ENCODE results near the gene ERN1. TPM values are rescaled to one million over a fixed set of nuclear protein-coding genes. Genes with fewer than 3 reads are reported as not detected.
"Not testable (repeated sequence)": the region's sequence is repeated elsewhere in the genome, so short reads cannot be mapped to it uniquely, and the experiment has no call there.

ERN1 gene
- total RNA-seq, 1 donor = 14.7 TPM

- peak overlapping the region; percentile 54 for H3K4me3 ChIP-seq (ENCODE audit: low read depth, low read length)
- DNase-seq (ENCODE audit: low read depth) = peak; percentile 70
- TF ChIP-seq, protein P1, sequence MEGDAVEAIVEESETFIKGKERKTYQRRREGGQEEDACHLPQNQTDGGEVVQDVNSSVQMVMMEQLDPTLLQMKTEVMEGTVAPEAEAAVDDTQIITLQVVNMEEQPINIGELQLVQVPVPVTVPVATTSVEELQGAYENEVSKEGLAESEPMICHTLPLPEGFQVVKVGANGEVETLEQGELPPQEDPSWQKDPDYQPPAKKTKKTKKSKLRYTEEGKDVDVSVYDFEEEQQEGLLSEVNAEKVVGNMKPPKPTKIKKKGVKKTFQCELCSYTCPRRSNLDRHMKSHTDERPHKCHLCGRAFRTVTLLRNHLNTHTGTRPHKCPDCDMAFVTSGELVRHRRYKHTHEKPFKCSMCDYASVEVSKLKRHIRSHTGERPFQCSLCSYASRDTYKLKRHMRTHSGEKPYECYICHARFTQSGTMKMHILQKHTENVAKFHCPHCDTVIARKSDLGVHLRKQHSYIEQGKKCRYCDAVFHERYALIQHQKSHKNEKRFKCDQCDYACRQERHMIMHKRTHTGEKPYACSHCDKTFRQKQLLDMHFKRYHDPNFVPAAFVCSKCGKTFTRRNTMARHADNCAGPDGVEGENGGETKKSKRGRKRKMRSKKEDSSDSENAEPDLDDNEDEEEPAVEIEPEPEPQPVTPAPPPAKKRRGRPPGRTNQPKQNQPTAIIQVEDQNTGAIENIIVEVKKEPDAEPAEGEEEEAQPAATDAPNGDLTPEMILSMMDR (IDR thresholded peaks at IDR 0.05; ENCODE audit: insufficient read depth, low read depth, low read length) = peak; percentile 10
Measured at GRCh38 chr17:64130559-64131001, 636 bp upstream of the ERN1 start.

- TF ChIP-seq, protein P1 (IDR thresholded peaks at IDR 0.05; ENCODE audit: insufficient read depth, low read depth, low read length) = no peak
- no peak for DNase-seq (ENCODE audit: low read depth)
- H3K4me3 ChIP-seq (ENCODE audit: low read depth, low read length) = peak overlapping the region; percentile 82
Measured at GRCh38 chr17:64129515-64129764, 504 bp downstream of the ERN1 start.

GRCh38 chr17:64128787-64129514 lies 993 bp downstream of the ERN1 start:
- peak overlapping the region; percentile 82 for H3K4me3 ChIP-seq (ENCODE audit: low read depth, low read length)
- TF ChIP-seq, protein P1 (IDR thresholded peaks at IDR 0.05; ENCODE audit: insufficient read depth, low read depth, low read length) = no peak
- DNase-seq (ENCODE audit: low read depth) = peak; percentile 57

DNA sequence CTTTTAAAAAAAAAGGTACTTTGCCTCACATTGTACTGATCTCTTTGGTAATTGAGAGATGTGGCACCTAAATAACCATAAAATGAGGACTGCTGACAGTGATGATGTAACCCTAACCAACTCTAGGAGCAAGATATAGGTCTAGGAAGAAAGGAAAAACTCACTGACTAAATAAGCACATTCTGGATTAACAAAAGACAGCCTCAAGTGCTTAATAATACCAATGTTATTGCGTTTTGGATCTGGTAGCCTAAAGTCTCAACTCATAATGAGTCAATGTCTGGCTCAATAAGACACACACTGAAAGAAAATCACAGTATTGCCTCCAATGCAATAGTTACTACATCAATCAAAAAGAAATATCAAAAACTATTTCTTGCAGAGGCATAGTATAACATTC lies 3.0 kb downstream of the ERN1 start:
- H3K4me3 ChIP-seq (ENCODE audit: low read depth, low read length) = peak overlapping the region; percentile 23
- DNase-seq (ENCODE audit: low read depth) = peak; percentile 58
- TF ChIP-seq, protein P1 (IDR thresholded peaks at IDR 0.05; ENCODE audit: insufficient read depth, low read depth, low read length) = no peak

GRCh38 chr17:64125937-64126336 lies 4.0 kb downstream of the ERN1 start:
- TF ChIP-seq, protein P1 (IDR thresholded peaks at IDR 0.05; ENCODE audit: insufficient read depth, low read depth, low read length) = no peak
- DNase-seq (ENCODE audit: low read depth) = no peak
- no peak overlapping the region for H3K4me3 ChIP-seq (ENCODE audit: low read depth, low read length)

DNA sequence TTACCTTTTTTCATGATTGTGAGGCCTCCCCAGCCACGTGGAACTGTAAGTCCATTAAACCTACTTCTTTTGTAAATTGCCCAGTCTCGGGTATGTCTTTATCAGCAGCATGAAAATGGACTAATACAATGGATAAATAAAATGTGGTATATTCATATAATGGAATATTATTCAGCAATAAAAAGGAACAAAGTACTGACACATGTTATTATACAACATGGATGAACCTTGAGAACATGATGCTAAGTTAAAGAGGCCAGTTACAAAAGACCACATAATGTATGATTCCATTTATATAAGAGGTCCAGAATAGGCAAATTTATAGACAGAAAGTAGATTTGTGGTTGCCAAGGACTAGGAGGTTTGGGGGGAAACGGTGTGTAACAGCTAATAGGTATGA lies 5.3 kb downstream of the ERN1 start:
- no peak for DNase-seq (ENCODE audit: low read depth)
- no peak overlapping the region for H3K4me3 ChIP-seq (ENCODE audit: low read depth, low read length)
- TF ChIP-seq, protein P1 (IDR thresholded peaks at IDR 0.05; ENCODE audit: insufficient read depth, low read depth, low read length) = no peak

GRCh38 chr17:64123114-64123513 lies 6.8 kb downstream of the ERN1 start:
- H3K4me3 ChIP-seq (ENCODE audit: low read depth, low read length) = no peak overlapping the region
- no peak for DNase-seq (ENCODE audit: low read depth)
- TF ChIP-seq, protein P1 (IDR thresholded peaks at IDR 0.05; ENCODE audit: insufficient read depth, low read depth, low read length) = no peak

DNA sequence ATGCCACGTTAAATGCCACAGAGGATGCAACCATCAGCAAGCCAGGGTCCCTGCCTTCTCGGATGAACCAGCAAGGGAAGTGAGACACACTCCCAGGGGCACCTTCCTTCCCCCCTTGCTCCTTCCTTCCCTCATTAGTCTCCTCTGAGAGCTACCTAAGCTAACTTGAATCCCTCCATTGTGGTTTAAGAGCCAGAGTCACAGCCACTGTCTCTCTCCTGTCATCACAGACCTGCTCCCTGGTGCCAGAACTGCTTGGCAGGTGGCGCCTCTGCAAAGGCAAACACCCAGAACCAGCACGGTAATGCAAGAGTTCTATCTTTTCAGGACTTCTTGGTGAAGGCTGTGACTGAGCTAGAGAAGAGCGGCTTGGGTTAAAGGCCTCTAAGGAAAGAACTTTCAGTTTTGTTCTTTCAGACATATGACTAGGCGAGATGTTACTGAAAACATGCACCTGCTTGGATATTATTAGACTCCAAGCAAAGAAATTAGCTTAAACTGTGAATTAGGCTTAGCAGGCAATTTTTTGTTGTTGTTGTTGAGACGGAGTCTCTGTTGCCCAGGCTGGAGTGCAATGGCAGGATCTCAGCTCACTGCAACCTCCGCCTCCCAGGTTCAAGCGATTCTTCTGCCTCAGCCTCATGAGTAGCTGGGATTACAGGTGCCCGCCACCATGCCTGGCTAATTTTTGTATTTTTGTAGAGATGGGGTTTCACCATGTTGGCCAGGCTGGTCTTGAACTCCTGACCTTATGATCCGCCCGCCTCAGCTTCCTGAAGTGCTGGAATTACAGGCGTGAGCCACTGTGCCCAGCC lies 8.8 kb downstream of the ERN1 start:
- not testable (repeated sequence) for H3K4me3 ChIP-seq (ENCODE audit: low read depth, low read length); DNase-seq (ENCODE audit: low read depth)
